Colonic mucosa (tissue), 4 donors: ENCODE measurements around the gene STEEP1. TPM values are rescaled to one million over a fixed set of nuclear protein-coding genes. Genes with fewer than 3 reads are reported as not detected.

Experiments
- DNase-seq: peaks from one replicate; pipeline ENCODE4 v3.0.0-alpha.2; 2020
- H3K27ac ChIP-seq: fragments of 200-600 bp; one replicate; pipeline ENCODE4 v1.8.0; 2021
- H3K27me3 ChIP-seq: fragments of 200-600 bp; one replicate; pipeline ENCODE4 v1.8.0; 2021
- H3K36me3 ChIP-seq: fragments of 200-600 bp; one replicate; pipeline ENCODE4 v1.8.0; 2021
- H3K4me1 ChIP-seq: fragments of 200-600 bp; one replicate; pipeline ENCODE4 v1.8.0; 2021; ENCODE audit warnings: mild to moderate bottlenecking
- H3K4me3 ChIP-seq: fragments of 200-600 bp; one replicate; pipeline ENCODE4 v1.8.0; 2021
- H3K9ac ChIP-seq, 2 donors: one replicate each; pipeline ENCODE4 v1.7.0; 2013; ENCODE audit warnings: control low read depth in 2 of 2, low read depth in 2 of 2, low read length in 2 of 2
- H3K9me3 ChIP-seq: fragments of 200-600 bp; one replicate; pipeline ENCODE4 v1.8.0; 2021
- CTCF ChIP-seq: fragments of 200-600 bp; IDR thresholded peaks from one replicate; pipeline ENCODE4 v1.8.0; 2022; ENCODE audit warnings: antibody characterized with exemption, mild to moderate bottlenecking
- intact Hi-C: fragments of 100-400 bp; cut with DNase I; formaldehyde crosslinking; loops from one replicate; pipeline ENCODE4 v1.14.1; 2022
- total RNA-seq, 2 donors: library from RNA; stranded (reverse); fragmentation: NEBNext Ultra II Directional in 1 of 2; extraction: Animal tissue kit (Norgen Biotek cat#: 25700) in 1 of 2; gene quantifications; one replicate each; pipeline ENCODE4 v1.2.1, GENCODE V29; 2021
- donor health status: healthy.
- donor health status: DM: no; HTN: no; CAD: no.
- donor health status: DM: no; HTN: no; CAD: no.

Gene STEEP1
- total RNA-seq, result 10 to 100 TPM; 18.8 to 19.2 TPM

- Histone ChIP-seq H3K9me3 (no peaks in the 10 kb centered on the region), H3K4me1 (no peaks in the 10 kb centered on the region), H3K36me3 (no peaks in the 10 kb centered on the region), H3K27me3 (no peaks in the 10 kb centered on the region), H3K4me3 (peak within 1 kb of the TSS; percentile 44), H3K9ac (peak within 1 kb of the TSS; percentile 56 to 67), H3K27ac (no peak within 1 kb of the TSS)
- TF ChIP-seq CTCF, result no peak
- intact Hi-C loops, result no loop called here
- peak; percentile 93 for DNase-seq
Measured at GRCh38 chrX:119565107-119565663, at the start of gene STEEP1. Gene STEEP1, minus strand, starts transcription at chrX:119565409. Its CDS starts 54 bp downstream, at chrX:119565355.

- Histone ChIP-seq H3K4me3 (no peak overlapping the region), H3K27ac (no peak overlapping the region), H3K9ac (no peak overlapping the region), H3K27me3 (no peaks in the 10 kb centered on the region), H3K4me1 (no peaks in the 10 kb centered on the region), H3K36me3 (no peaks in the 10 kb centered on the region), H3K9me3 (no peaks in the 10 kb centered on the region)
- intact Hi-C loops, result loop anchor here (10.0 kb wide), 1 partner anchor 120 kb away; no protein-coding TSS in a partner anchor
- DNase-seq, result no peak
- no peak for TF ChIP-seq CTCF
Measured at GRCh38 chrX:119614776-119615175, 49.6 kb upstream of the STEEP1 start.

- no peaks in the 10 kb centered on the region for H3K9me3 ChIP-seq
- no peaks in the 10 kb centered on the region for H3K36me3 ChIP-seq
- H3K9ac ChIP-seq, result peak overlapping the region; percentile 61 to 90
- no peaks in the 10 kb centered on the region for H3K27me3 ChIP-seq
- H3K4me1 ChIP-seq, result no peaks in the 10 kb centered on the region
- peak overlapping the region; percentile 88 for H3K27ac ChIP-seq
- TF ChIP-seq CTCF, result no peak
- peak overlapping the region; percentile 52 for H3K4me3 ChIP-seq
- no peak for DNase-seq
- intact Hi-C loops, result no loop called here
Measured at GRCh38 chrX:119607018-119607389, 41.8 kb upstream of the STEEP1 start.

- Histone ChIP-seq H3K27ac (peak within 1 kb of the TSS; percentile 88), H3K36me3 (no peaks in the 10 kb centered on the region), H3K9ac (peak within 1 kb of the TSS; percentile 84 to 90), H3K4me3 (peak within 1 kb of the TSS; percentile 52), H3K27me3 (no peaks in the 10 kb centered on the region), H3K9me3 (no peaks in the 10 kb centered on the region), H3K4me1 (no peaks in the 10 kb centered on the region)
- DNase-seq, result peak; percentile 93
- TF ChIP-seq CTCF, result no peak
- intact Hi-C loops, result no loop called here
Measured at GRCh38 chrX:119606280-119607017, 41.2 kb upstream of the STEEP1 start, which contains the start of gene NKRF. Gene NKRF, minus strand, starts transcription at chrX:119606424.

GRCh38 chrX:119605464-119606279 is 40.5 kb upstream of the STEEP1 start:
- no peak for TF ChIP-seq CTCF
- Histone ChIP-seq H3K4me1 (no peaks in the 10 kb centered on the region), H3K27me3 (no peaks in the 10 kb centered on the region), H3K9me3 (no peaks in the 10 kb centered on the region), H3K36me3 (no peaks in the 10 kb centered on the region), H3K27ac (peak overlapping the region; percentile 88), H3K4me3 (peak overlapping the region; percentile 52), H3K9ac (peak overlapping the region; percentile 84 to 90)
- intact Hi-C loops, result no loop called here
- peak; percentile 47 for DNase-seq
